OCI-LY3 (cell line): Measurements from ENCODE around the gene MN1.

Experiments
- H2AFZ ChIP-seq: fragments of 200-600, 300-600 bp; shearing (Covaris generic); 2 replicates; pipeline ENCODE4 v1.6.0; 2014; ENCODE audit warnings: antibody characterized with exemption, low read depth, low read length
- H3K27ac ChIP-seq: fragments of 200-600, 300-600 bp; sonication (generic); 2 replicates; pipeline ENCODE4 v1.5.1; 2014; ENCODE audit warnings: mild to moderate bottlenecking, low read length, moderate library complexity, mixed read lengths
- H3K27me3 ChIP-seq: fragments of 200-600, 300-600 bp; sonication (generic); 2 replicates; pipeline ENCODE4 v1.6.1; 2014; ENCODE audit warnings: low read depth, low read length, mixed read lengths
- H3K36me3 ChIP-seq: fragments of 200-600, 300-600 bp; sonication (generic); replicated peaks from 2 replicates; pipeline ENCODE3; 2014; ENCODE audit warnings: low read depth, low read length, mixed read lengths
- H3K4me1 ChIP-seq: fragments of 300-600, 200-600 bp; sonication (generic); 2 replicates; pipeline ENCODE4 v1.6.1; 2014; ENCODE audit warnings: low read length, mixed read lengths
- H3K4me2 ChIP-seq: fragments of 200-600, 300-600 bp; sonication (generic); 2 replicates; pipeline ENCODE4 v1.6.1; 2014; ENCODE audit warnings: low read length, mixed read lengths
- H3K4me3 ChIP-seq: fragments of 300-600, 200-600 bp; sonication (generic); 2 replicates; pipeline ENCODE4 v1.5.1; 2014; ENCODE audit warnings: antibody characterized with exemption, mild to moderate bottlenecking, low read length, moderate library complexity
- H3K79me2 ChIP-seq: fragments of 300-600, 200-600 bp; shearing (Covaris generic); 2 replicates; pipeline ENCODE4 v1.6.1; 2014; ENCODE audit warnings: mild to moderate bottlenecking, low read length, mixed read lengths
- H3K9ac ChIP-seq: fragments of 300-600, 200-600 bp; shearing (Covaris generic); 2 replicates; pipeline ENCODE4 v1.6.0; 2014; ENCODE audit warnings: mild to moderate bottlenecking, low read length, moderate library complexity
- H3K9me3 ChIP-seq: fragments of 200-600, 300-600 bp; shearing (Covaris generic); 2 replicates; pipeline ENCODE4 v1.6.1; 2014; ENCODE audit warnings: low read length, mixed read lengths; ENCODE audit not compliant: insufficient read depth
- H4K20me1 ChIP-seq: fragments of 200-600, 300-600 bp; sonication (generic); 2 replicates; pipeline ENCODE4 v1.6.1; 2016; ENCODE audit warnings: low read length, mixed read lengths; ENCODE audit not compliant: insufficient read depth
- CTCF ChIP-seq: fragments of 200-600, 300-600 bp; sonication (generic); IDR thresholded peaks from 2 replicates; pipeline ENCODE4 v1.5.1; 2014; ENCODE audit warnings: antibody characterized with exemption, low read length, low read depth
- EZH2phosphoT487 ChIP-seq: fragments of 200-600 bp; shearing (Covaris generic); IDR thresholded peaks from 2 replicates; pipeline ENCODE4 v1.6.1; 2018; ENCODE audit warnings: antibody characterized with exemption, mixed run types, low read depth

Gene MN1

GRCh38 chr22:27725661-27726060 is 75.9 kb downstream of the MN1 start:
- Histone ChIP-seq H3K9ac (no peak overlapping the region), H3K79me2 (no peaks in the 10 kb centered on the region)
- TF ChIP-seq EZH2phosphoT487, result no peak
- TF ChIP-seq CTCF, result no peak

GRCh38 chr22:27724709-27725108 is 76.8 kb downstream of the MN1 start:
- no peaks in the 10 kb centered on the region for H3K36me3 ChIP-seq
- no peak overlapping the region for H2AFZ ChIP-seq
- TF ChIP-seq CTCF (no peak), EZH2phosphoT487 (no peak)
- peaks cover 30% of the 10 kb centered on the region for H3K27me3 ChIP-seq
- no peak overlapping the region for H3K27ac ChIP-seq
- H3K79me2 ChIP-seq, result no peaks in the 10 kb centered on the region
- no peak overlapping the region for H3K9ac ChIP-seq
- H3K4me2 ChIP-seq, result no peak overlapping the region
- H3K4me1 ChIP-seq, result no peaks in the 10 kb centered on the region
- no peak overlapping the region for H3K4me3 ChIP-seq
- H3K9me3 ChIP-seq, result no peaks in the 10 kb centered on the region
- no peaks in the 10 kb centered on the region for H4K20me1 ChIP-seq

More at GRCh38 chr22:27725661-27726060, 75.9 kb downstream of the MN1 start:
- Histone ChIP-seq H3K27ac (no peak overlapping the region), H3K4me1 (no peaks in the 10 kb centered on the region), H3K27me3 (peaks cover 30% of the 10 kb centered on the region), H3K36me3 (no peaks in the 10 kb centered on the region), H3K4me2 (no peak overlapping the region), H3K4me3 (no peak overlapping the region), H2AFZ (no peak overlapping the region), H4K20me1 (no peaks in the 10 kb centered on the region), H3K9me3 (no peaks in the 10 kb centered on the region)

- Histone ChIP-seq H3K4me2 (no peak overlapping the region), H2AFZ (no peak overlapping the region), H3K27me3 (peaks cover 28% of the 10 kb centered on the region), H3K4me3 (no peak overlapping the region), H3K4me1 (no peaks in the 10 kb centered on the region), H3K79me2 (no peaks in the 10 kb centered on the region), H3K9ac (no peak overlapping the region), H4K20me1 (no peaks in the 10 kb centered on the region), H3K9me3 (no peaks in the 10 kb centered on the region), H3K27ac (no peak overlapping the region), H3K36me3 (no peaks in the 10 kb centered on the region)
- no peak for TF ChIP-seq EZH2phosphoT487
- TF ChIP-seq CTCF, result no peak
Measured at GRCh38 chr22:27724157-27724556, 77.4 kb downstream of the MN1 start.

- Histone ChIP-seq H3K79me2 (no peaks in the 10 kb centered on the region), H2AFZ (no peak overlapping the region), H3K4me3 (no peak overlapping the region), H4K20me1 (no peaks in the 10 kb centered on the region), H3K27me3 (peaks cover 28% of the 10 kb centered on the region), H3K9ac (no peak overlapping the region), H3K4me1 (no peaks in the 10 kb centered on the region), H3K27ac (no peak overlapping the region), H3K4me2 (no peak overlapping the region), H3K9me3 (no peaks in the 10 kb centered on the region), H3K36me3 (no peaks in the 10 kb centered on the region)
- TF ChIP-seq EZH2phosphoT487, result no peak
- TF ChIP-seq CTCF, result no peak
Measured at GRCh38 chr22:27723708-27724107, 77.8 kb downstream of the MN1 start.
